ENCODE measurements around the gene ABO. TPM values are rescaled to one million over a fixed set of nuclear protein-coding genes. Genes with fewer than 3 reads are reported as not detected.

ABO gene
- total and polyA plus RNA-seq, 2 donors (not counting 3 experiments of a cell fraction or from before 2014, with no cell fraction given): not detected

DNA sequence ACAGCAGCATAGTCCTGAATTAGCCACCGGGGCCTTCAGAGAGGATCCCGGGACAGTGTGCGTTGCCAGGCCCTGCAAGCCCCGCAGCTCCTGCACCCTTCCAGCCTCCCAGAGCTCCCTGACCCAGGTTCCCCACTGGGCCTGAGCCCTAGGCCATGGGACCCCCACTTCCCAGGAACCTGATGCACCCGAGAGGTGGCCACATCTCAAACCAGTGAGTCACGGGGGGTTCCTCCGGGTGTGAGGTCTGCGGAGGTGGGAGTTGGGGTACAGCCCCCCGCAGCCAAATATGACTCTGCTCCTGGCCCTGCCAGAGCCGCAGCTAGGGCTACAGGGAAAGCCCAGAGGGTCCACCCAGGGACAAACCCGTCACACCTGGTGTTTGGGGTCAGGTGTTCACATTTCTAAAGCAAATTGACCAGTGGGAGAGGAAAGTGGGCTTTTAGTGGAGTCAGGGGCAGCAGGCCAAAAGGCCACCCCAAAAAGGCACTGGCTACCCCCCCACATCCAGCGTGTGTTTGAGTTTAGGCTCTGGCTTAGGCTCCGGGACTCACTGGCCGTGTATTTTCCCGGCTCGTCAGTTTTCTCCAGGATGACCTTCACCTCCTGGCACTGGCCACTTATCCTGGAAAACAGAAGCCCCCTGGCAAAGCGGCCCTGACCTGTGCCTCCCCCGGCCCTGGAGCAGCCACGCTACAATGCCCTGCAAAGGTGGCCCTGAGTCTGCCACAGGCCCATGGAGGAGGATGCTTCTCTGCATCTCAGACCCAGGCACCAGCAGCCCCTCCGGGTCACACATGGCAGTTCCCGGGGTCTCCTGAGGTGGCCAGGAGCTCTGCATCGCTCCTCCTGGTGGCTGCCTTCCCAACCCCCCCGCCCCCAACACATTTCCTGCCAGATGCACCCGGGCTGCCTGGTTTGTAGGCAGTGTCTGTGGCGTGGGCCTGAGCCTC, 48.5 kb downstream of the ABO start:
- no TSS peak for BruUV-seq (replicated peaks)
- dilution Hi-C loops (cut with MboI; ENCODE audit: extremely low pct_ligation_motif_present, low sequenced_read_pairs): no loop called here
- Histone ChIP-seq H4K20me1 (replicated peaks; ENCODE audit: control insufficient read depth, extremely low read depth, insufficient read depth, low read length) (no peaks in the 10 kb centered on the region), H3K4me1 (ENCODE audit: control insufficient read depth, extremely low read depth, insufficient read depth, low read length) (no peaks in the 10 kb centered on the region), H3K27me3 (ENCODE audit: control insufficient read depth in 2 of 2, insufficient read depth in 2 of 2, low read length in 2 of 2) (peaks cover 0 to 4% of the 10 kb centered on the region in 2 experiments), H3K4me2 (ENCODE audit: insufficient read depth, low read length) (no peak overlapping the region), H3K9ac (replicated peaks; ENCODE audit: extremely low read depth, insufficient read depth, low read length) (no peak overlapping the region), H3K36me3 (ENCODE audit: control insufficient read depth in 2 of 2, extremely low read depth in 1 of 2, insufficient read depth in 2 of 2, low read length in 2 of 2) (no peaks in the 10 kb centered on the region), H3K27ac (ENCODE audit: insufficient read depth, low read depth, low read length) (no peak overlapping the region), H3K79me2 (ENCODE audit: control insufficient read depth, insufficient read depth, low read length) (no peaks in the 10 kb centered on the region), H2AFZ (ENCODE audit: low read depth, low read length) (no peak overlapping the region), H3K4me3 (replicated peaks in 1 of 3; ENCODE audit: insufficient read depth in 1 of 3, low read depth in 1 of 3, low read length in 3 of 3) (no peak overlapping the region), H3K9me1 (replicated peaks; ENCODE audit: control insufficient read depth, extremely low read depth, insufficient read depth, low read length) (no peaks in the 10 kb centered on the region), H3K9me3 (replicated peaks; ENCODE audit: control insufficient read depth, insufficient read depth, low read length) (no peaks in the 10 kb centered on the region)
- ChIA-PET CTCF (no interaction called here), POLR2A (no interaction called here)
- TF ChIP-seq MAX (IDR thresholded peaks at IDR 0.05; ENCODE audit: insufficient read depth, insufficient read length) (no peak), GATA2 (IDR thresholded peaks at IDR 0.05; ENCODE audit: insufficient read depth, insufficient read length, low read depth, low read length) (no peak), EZH2 (IDR thresholded peaks at IDR 0.05; ENCODE audit: borderline replicate concordance, low read depth, low read length, severe bottlenecking) (no peak), MYC (IDR thresholded peaks at IDR 0.05; ENCODE audit: low read depth, low read length) (no peak), POLR2A (IDR thresholded peaks at IDR 0.05; ENCODE audit: low read depth, low read length) (no peak), CTCF (IDR thresholded peaks at IDR 0.05; ENCODE audit: extremely low read depth in 1 of 2, insufficient read depth in 1 of 2, low read depth in 1 of 2, low read length in 2 of 2) (no peak), POLR2AphosphoS5 (IDR thresholded peaks at IDR 0.05; ENCODE audit: insufficient read depth, low read depth, low read length) (no peak)
- FAIRE-seq (no peak), DNase-seq (ENCODE audit: low read depth, low spot score) (no peak)
- intact Hi-C loops (cut with micrococcal nuclease): no loop called here

Measured in endothelial cell of umbilical vein (primary cell).